T-helper 2 cell treated with Interferon-gamma antibody and Interleukin-4, amounts not matched to agents 5 μg/mL and 100 μg/mL, for 36 hours (primary cell): Measurements from ENCODE around the gene LRRC40.
"Not testable (repeated sequence)": the region's sequence is repeated elsewhere in the genome, so short reads cannot be mapped to it uniquely, and the experiment has no call there.

ENCODE experiments used
- DNase-seq: peaks from one replicate; pipeline ENCODE4 v3.0.0; 2021; ENCODE audit warnings: low spot score
- H3K27ac Mint-ChIP-seq: one replicate; pipeline ENCODE4 v1.8.0; 2021; ENCODE audit warnings: mild to moderate bottlenecking, mixed read lengths
- H3K27me3 Mint-ChIP-seq: one replicate; pipeline ENCODE4 v1.8.0; 2021; ENCODE audit warnings: low read depth, mixed read lengths
- H3K36me3 Mint-ChIP-seq: one replicate; pipeline ENCODE4 v1.8.0; 2021; ENCODE audit warnings: low read depth, mixed read lengths
- H3K4me1 Mint-ChIP-seq: one replicate; pipeline ENCODE4 v1.8.0; 2021; ENCODE audit warnings: low read depth, mixed read lengths
- H3K4me3 Mint-ChIP-seq: one replicate; pipeline ENCODE4 v1.8.0; 2022; ENCODE audit warnings: mild to moderate bottlenecking, moderate library complexity, mixed read lengths
- H3K9me3 Mint-ChIP-seq: one replicate; pipeline ENCODE4 v1.8.0; 2021; ENCODE audit warnings: mixed read lengths

Gene LRRC40

GRCh38 chr1:70220015-70220414 is 14.6 kb upstream of the LRRC40 start:
- no peaks in the 10 kb centered on the region for H3K27me3 Mint-ChIP-seq
- H3K9me3 Mint-ChIP-seq, result no peaks in the 10 kb centered on the region
- H3K4me3 Mint-ChIP-seq, result peak overlapping the region; percentile 69
- H3K4me1 Mint-ChIP-seq, result peaks cover 39% of the 10 kb centered on the region
- peak overlapping the region; percentile 87 for H3K27ac Mint-ChIP-seq
- DNase-seq, result no peak
- peaks cover 45% of the 10 kb centered on the region for H3K36me3 Mint-ChIP-seq

- H3K27ac Mint-ChIP-seq, result peak overlapping the region; percentile 59
- no peaks in the 10 kb centered on the region for H3K9me3 Mint-ChIP-seq
- H3K4me3 Mint-ChIP-seq, result peak overlapping the region; percentile 22
- no peaks in the 10 kb centered on the region for H3K27me3 Mint-ChIP-seq
- peaks cover 38% of the 10 kb centered on the region for H3K36me3 Mint-ChIP-seq
- DNase-seq, result no peak
- H3K4me1 Mint-ChIP-seq, result peaks cover 36% of the 10 kb centered on the region
Observed at GRCh38 chr1:70211541-70211940, 6.2 kb upstream of the LRRC40 start.

GRCh38 chr1:70210820-70211219 is 5.4 kb upstream of the LRRC40 start:
- Mint-ChIP-seq H3K36me3 (peaks cover 38% of the 10 kb centered on the region), H3K4me1 (peaks cover 36% of the 10 kb centered on the region)

GRCh38 chr1:70208292-70208691 is 2.9 kb upstream of the LRRC40 start:
- Mint-ChIP-seq H3K36me3 (peaks cover 35% of the 10 kb centered on the region), H3K27ac (no peak overlapping the region), H3K4me3 (peak overlapping the region; percentile 100), H3K27me3 (no peaks in the 10 kb centered on the region), H3K9me3 (no peaks in the 10 kb centered on the region), H3K4me1 (peaks cover 50% of the 10 kb centered on the region)
- no peak for DNase-seq

More at GRCh38 chr1:70210820-70211219, 5.4 kb upstream of the LRRC40 start:
- DNase-seq, result no peak
- Mint-ChIP-seq H3K27me3 (no peaks in the 10 kb centered on the region), H3K4me3 (no peak overlapping the region), H3K9me3 (no peaks in the 10 kb centered on the region), H3K27ac (no peak overlapping the region)

GRCh38 chr1:70207492-70207891 is 2.1 kb upstream of the LRRC40 start:
- Mint-ChIP-seq H3K9me3 (no peaks in the 10 kb centered on the region), H3K4me1 (peaks cover 55% of the 10 kb centered on the region), H3K4me3 (peak overlapping the region; percentile 100), H3K36me3 (peaks cover 35% of the 10 kb centered on the region), H3K27me3 (no peaks in the 10 kb centered on the region), H3K27ac (peak overlapping the region; percentile 69)
- DNase-seq, result no peak

- Mint-ChIP-seq H3K4me1 (peaks cover 57% of the 10 kb centered on the region), H3K27ac (peak overlapping the region; percentile 99), H3K4me3 (peak overlapping the region; percentile 100), H3K36me3 (peaks cover 35% of the 10 kb centered on the region)
- DNase-seq, H3K9me3 Mint-ChIP-seq, H3K27me3 Mint-ChIP-seq: not testable (repeated sequence)
Observed at GRCh38 chr1:70206833-70207232, 1.5 kb upstream of the LRRC40 start.

GRCh38 chr1:70205071-70205433 is 327 bp downstream of the LRRC40 start:
- DNase-seq, result no peak
- Mint-ChIP-seq H3K9me3 (no peaks in the 10 kb centered on the region), H3K27ac (peak overlapping the region; percentile 99), H3K36me3 (peaks cover 25% of the 10 kb centered on the region), H3K27me3 (no peaks in the 10 kb centered on the region), H3K4me3 (peak overlapping the region; percentile 100), H3K4me1 (peaks cover 49% of the 10 kb centered on the region)

- Mint-ChIP-seq H3K36me3 (peaks cover 22% of the 10 kb centered on the region), H3K9me3 (no peaks in the 10 kb centered on the region), H3K27me3 (no peaks in the 10 kb centered on the region), H3K4me3 (peak overlapping the region; percentile 100), H3K4me1 (peaks cover 46% of the 10 kb centered on the region), H3K27ac (peak overlapping the region; percentile 99)
- DNase-seq, result no peak
Observed at GRCh38 chr1:70204600-70204999, 779 bp downstream of the LRRC40 start.

GRCh38 chr1:70204139-70204538 is 1.2 kb downstream of the LRRC40 start:
- Mint-ChIP-seq H3K4me1 (peaks cover 43% of the 10 kb centered on the region), H3K9me3 (no peaks in the 10 kb centered on the region), H3K27ac (peak overlapping the region; percentile 99), H3K4me3 (peak overlapping the region; percentile 100), H3K27me3 (no peaks in the 10 kb centered on the region), H3K36me3 (peaks cover 19% of the 10 kb centered on the region)
- no peak for DNase-seq

- H3K27me3 Mint-ChIP-seq, result no peaks in the 10 kb centered on the region
- peaks cover 5% of the 10 kb centered on the region for H3K36me3 Mint-ChIP-seq
- no peak for DNase-seq
- peaks cover 30% of the 10 kb centered on the region for H3K4me1 Mint-ChIP-seq
- no peak overlapping the region for H3K4me3 Mint-ChIP-seq
- no peaks in the 10 kb centered on the region for H3K9me3 Mint-ChIP-seq
- H3K27ac Mint-ChIP-seq, result peak overlapping the region; percentile 4
Observed at GRCh38 chr1:70202173-70202758, 3.1 kb downstream of the LRRC40 start.

- no peak for DNase-seq
- no peaks in the 10 kb centered on the region for H3K36me3 Mint-ChIP-seq
- H3K4me3 Mint-ChIP-seq, result no peak overlapping the region
- no peaks in the 10 kb centered on the region for H3K27me3 Mint-ChIP-seq
- H3K27ac Mint-ChIP-seq, result no peak overlapping the region
- peaks cover 27% of the 10 kb centered on the region for H3K4me1 Mint-ChIP-seq
- no peaks in the 10 kb centered on the region for H3K9me3 Mint-ChIP-seq
Observed at GRCh38 chr1:70200065-70200464, 5.3 kb downstream of the LRRC40 start.

- Mint-ChIP-seq H3K27me3 (no peaks in the 10 kb centered on the region), H3K9me3 (peaks cover 4% of the 10 kb centered on the region), H3K4me3 (no peak overlapping the region), H3K36me3 (peaks cover 5% of the 10 kb centered on the region), H3K4me1 (peaks cover 3% of the 10 kb centered on the region), H3K27ac (no peak overlapping the region)
- no peak for DNase-seq
Observed at GRCh38 chr1:70196333-70196732, 9.0 kb downstream of the LRRC40 start.

- Mint-ChIP-seq H3K27ac (no peak overlapping the region), H3K27me3 (no peaks in the 10 kb centered on the region), H3K4me3 (no peak overlapping the region), H3K36me3 (peaks cover 5% of the 10 kb centered on the region), H3K4me1 (no peaks in the 10 kb centered on the region), H3K9me3 (peaks cover 4% of the 10 kb centered on the region)
- DNase-seq, result no peak
Observed at GRCh38 chr1:70195342-70195741, 10.0 kb downstream of the LRRC40 start.

GRCh38 chr1:70194601-70195000 is 10.8 kb downstream of the LRRC40 start:
- peaks cover 4% of the 10 kb centered on the region for H3K9me3 Mint-ChIP-seq
- peaks cover 3% of the 10 kb centered on the region for H3K4me1 Mint-ChIP-seq
- H3K36me3 Mint-ChIP-seq, result peaks cover 5% of the 10 kb centered on the region
- H3K27me3 Mint-ChIP-seq, result no peaks in the 10 kb centered on the region
- DNase-seq, result no peak
- H3K27ac Mint-ChIP-seq, result no peak overlapping the region
- no peak overlapping the region for H3K4me3 Mint-ChIP-seq

- H3K36me3 Mint-ChIP-seq, H3K4me1 Mint-ChIP-seq, H3K27me3 Mint-ChIP-seq, H3K4me3 Mint-ChIP-seq, DNase-seq, H3K27ac Mint-ChIP-seq, H3K9me3 Mint-ChIP-seq: not testable (repeated sequence)
Observed at GRCh38 chr1:70192446-70192845, 12.9 kb downstream of the LRRC40 start.
